A673 (cell line): ENCODE results near the gene MEGF11. TPM values are rescaled to one million over a fixed set of nuclear protein-coding genes. Genes with fewer than 3 reads are reported as not detected.

Source experiments
- BruUV-seq: library from RNA; stranded (reverse); fragments of 400-500 nt; replicated peaks from 2 replicates; lab custom pipeline; 2021; lab: Mats Ljungman, UMichigan
- CTCF ChIA-PET: fragments of 300-600 bp; sonication (Branson Sonifier 250); formaldehyde crosslinking; loops from one replicate; lab custom pipeline; 2022; ENCODE audit warnings: antibody characterized with exemption; lab: Charles Lee
- POLR2A ChIA-PET: fragments of 300-600 bp; sonication (Branson Sonifier 250); formaldehyde crosslinking; loops from one replicate; lab custom pipeline; 2022; ENCODE audit warnings: antibody characterized with exemption; ENCODE audit not compliant: low non-redundant PET; lab: Charles Lee
- DNase-seq: peaks from one replicate; pipeline ENCODE4 v3.0.0-alpha.2; 2015; ENCODE audit warnings: low spot score
- H3K27ac ChIP-seq: fragments of 200-600 bp; sonication (generic); 2 replicates; pipeline ENCODE4 v1.5.1; 2016; ENCODE audit warnings: mixed run types, low read depth, mild to moderate bottlenecking, mixed read lengths, antibody characterized with exemption, low read length; ENCODE audit not compliant: poor library complexity, severe bottlenecking
- H3K27me3 ChIP-seq: fragments of 200-600 bp; sonication (generic); replicated peaks from 2 replicates; pipeline ENCODE4 v1.6.1; 2017; ENCODE audit warnings: mixed run types, low read depth, mild to moderate bottlenecking, mixed read lengths, antibody characterized with exemption, low read length; ENCODE audit not compliant: insufficient read depth, poor library complexity
- H3K36me3 ChIP-seq: fragments of 200-600 bp; sonication (generic); 2 replicates; pipeline ENCODE4 v1.6.1; 2016; ENCODE audit warnings: mixed run types, mild to moderate bottlenecking, mixed read lengths, antibody characterized with exemption, low read length; ENCODE audit not compliant: insufficient read depth, poor library complexity, severe bottlenecking
- H3K4me1 ChIP-seq: fragments of 200-600 bp; sonication (generic); 2 replicates; pipeline ENCODE4 v1.6.1; 2017; ENCODE audit warnings: mixed run types, mild to moderate bottlenecking, mixed read lengths, antibody characterized with exemption, low read length; ENCODE audit not compliant: insufficient read depth, poor library complexity, severe bottlenecking
- H3K4me3 ChIP-seq: fragments of 200-600 bp; sonication (generic); 2 replicates; pipeline ENCODE4 v1.5.1; 2016; ENCODE audit warnings: low read depth, mixed run types, mild to moderate bottlenecking, mixed read lengths, low read length; ENCODE audit not compliant: poor library complexity, severe bottlenecking
- H3K9me3 ChIP-seq: fragments of 200-600 bp; sonication (generic); 2 replicates; pipeline ENCODE4 v1.6.1; 2016; ENCODE audit warnings: mixed run types, low read depth, mild to moderate bottlenecking, mixed read lengths, antibody characterized with exemption, low read length; ENCODE audit not compliant: poor library complexity, severe bottlenecking
- CTCF ChIP-seq: fragments of 300-800, 200-600 bp; sonication (generic); conservative IDR thresholded peaks from 2 replicates; pipeline ENCODE4 v1.5.1; 2017; ENCODE audit warnings: low read depth, mild to moderate bottlenecking, antibody characterized with exemption, low read length, moderate library complexity, mixed read lengths
- EZH2 ChIP-seq: fragments of 200-600 bp; sonication (generic); IDR thresholded peaks from 2 replicates; pipeline ENCODE4 v1.6.1; 2017; ENCODE audit warnings: borderline replicate concordance, low read depth, mild to moderate bottlenecking, mixed read lengths, antibody characterized with exemption, low read length; ENCODE audit not compliant: poor library complexity, severe bottlenecking
- intact Hi-C: fragments of 100-400 bp; cut with micrococcal nuclease; formaldehyde crosslinking; loops from one replicate; pipeline ENCODE4 v1.10.0; 2022; ENCODE audit not compliant: unreplicated experiment
- total RNA-seq: library from RNA; stranded (reverse); gene quantifications from 2 replicates; pipeline ENCODE4 v1.2.3, GENCODE V29; 2021

Gene MEGF11
- total RNA-seq, 1 experiment from 2014 or later = 0.43 TPM

DNA sequence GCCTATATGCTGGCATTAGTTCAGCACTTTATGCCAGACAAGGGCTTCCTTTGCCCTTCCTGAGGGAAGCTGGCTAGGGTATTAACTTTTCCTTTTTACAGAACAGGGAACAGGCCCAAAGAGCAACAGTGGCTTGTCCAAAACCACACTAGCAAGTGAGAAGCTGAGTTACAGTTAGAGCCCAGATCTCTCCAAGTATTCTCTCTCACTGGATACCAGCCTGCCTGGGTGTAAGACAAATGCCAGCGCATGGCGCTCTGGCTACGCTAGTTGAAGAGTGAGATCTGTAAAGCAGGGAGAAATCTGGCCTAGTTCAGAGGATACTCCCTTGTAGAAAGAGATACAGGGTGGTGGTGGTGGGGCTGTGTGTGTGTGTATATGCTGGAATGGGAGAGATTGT lies 345.9 kb downstream of the MEGF11 start:
- DNase-seq = no peak
- BruUV-seq = no TSS peak
- TF ChIP-seq CTCF (no peak), EZH2 (no peak)
- ChIA-PET CTCF (no interaction called here), POLR2A (no interaction called here)
- intact Hi-C loops = no loop called here
- Histone ChIP-seq H3K27ac (no peak overlapping the region), H3K27me3 (no peaks in the 10 kb centered on the region), H3K9me3 (no peaks in the 10 kb centered on the region), H3K4me1 (no peaks in the 10 kb centered on the region), H3K36me3 (peaks cover 12% of the 10 kb centered on the region), H3K4me3 (no peak overlapping the region)

DNA sequence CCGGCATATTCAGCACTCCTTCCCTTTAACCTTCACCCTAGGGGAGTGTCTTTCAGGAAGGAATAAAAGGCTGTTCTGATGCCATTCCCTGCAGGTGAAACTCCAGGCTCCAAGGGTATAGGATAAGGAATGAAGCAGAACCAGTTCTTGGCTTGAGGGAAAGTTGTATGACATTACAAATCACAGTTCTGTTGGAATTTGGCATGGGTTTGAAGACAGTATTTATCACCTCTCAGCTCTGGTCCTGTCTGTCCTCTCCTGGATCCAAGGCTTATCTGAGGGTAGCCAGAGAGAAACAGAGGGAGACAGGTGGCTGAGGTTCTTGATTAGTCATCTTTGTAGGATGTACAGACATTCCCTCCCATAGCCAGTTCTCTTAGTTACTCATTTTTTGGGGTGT lies 347.2 kb downstream of the MEGF11 start:
- TF ChIP-seq CTCF (no peak), EZH2 (no peak)
- Histone ChIP-seq H3K36me3 (peaks cover 12% of the 10 kb centered on the region), H3K9me3 (no peaks in the 10 kb centered on the region), H3K4me1 (no peaks in the 10 kb centered on the region), H3K27ac (no peak overlapping the region), H3K4me3 (no peak overlapping the region), H3K27me3 (no peaks in the 10 kb centered on the region)
- DNase-seq = no peak
- no TSS peak for BruUV-seq
- intact Hi-C loops = no loop called here
- CTCF ChIA-PET = no interaction called here
- POLR2A ChIA-PET = no interaction called here

- TF ChIP-seq CTCF (no peak), EZH2 (no peak)
- H3K36me3 ChIP-seq = peaks cover 25% of the 10 kb centered on the region
- ChIA-PET POLR2A (no interaction called here), CTCF (no interaction called here)
- no peaks in the 10 kb centered on the region for H3K9me3 ChIP-seq
- no peak for DNase-seq
- no TSS peak for BruUV-seq
- intact Hi-C loops = no loop called here
- H3K27ac ChIP-seq = no peak overlapping the region
- no peaks in the 10 kb centered on the region for H3K4me1 ChIP-seq
- no peak overlapping the region for H3K4me3 ChIP-seq
- H3K27me3 ChIP-seq = no peaks in the 10 kb centered on the region
These were observed 349.2 kb downstream of the MEGF11 start for GRCh38 chr15:65904301-65904700.
